SH-SY5Y (cell line): ENCODE data around the gene LTA4H.

Experiments used
- GATA2 ChIP-seq: IDR thresholded peaks from 2 replicates; pipeline ENCODE4 v1.6.1; 2011; ENCODE audit warnings: mild to moderate bottlenecking, low read depth, low read length
- GATA3 ChIP-seq: IDR thresholded peaks from 2 replicates; pipeline ENCODE4 v1.6.1; 2011; ENCODE audit warnings: low read depth, mild to moderate bottlenecking, low read length, moderate library complexity

Gene LTA4H

DNA sequence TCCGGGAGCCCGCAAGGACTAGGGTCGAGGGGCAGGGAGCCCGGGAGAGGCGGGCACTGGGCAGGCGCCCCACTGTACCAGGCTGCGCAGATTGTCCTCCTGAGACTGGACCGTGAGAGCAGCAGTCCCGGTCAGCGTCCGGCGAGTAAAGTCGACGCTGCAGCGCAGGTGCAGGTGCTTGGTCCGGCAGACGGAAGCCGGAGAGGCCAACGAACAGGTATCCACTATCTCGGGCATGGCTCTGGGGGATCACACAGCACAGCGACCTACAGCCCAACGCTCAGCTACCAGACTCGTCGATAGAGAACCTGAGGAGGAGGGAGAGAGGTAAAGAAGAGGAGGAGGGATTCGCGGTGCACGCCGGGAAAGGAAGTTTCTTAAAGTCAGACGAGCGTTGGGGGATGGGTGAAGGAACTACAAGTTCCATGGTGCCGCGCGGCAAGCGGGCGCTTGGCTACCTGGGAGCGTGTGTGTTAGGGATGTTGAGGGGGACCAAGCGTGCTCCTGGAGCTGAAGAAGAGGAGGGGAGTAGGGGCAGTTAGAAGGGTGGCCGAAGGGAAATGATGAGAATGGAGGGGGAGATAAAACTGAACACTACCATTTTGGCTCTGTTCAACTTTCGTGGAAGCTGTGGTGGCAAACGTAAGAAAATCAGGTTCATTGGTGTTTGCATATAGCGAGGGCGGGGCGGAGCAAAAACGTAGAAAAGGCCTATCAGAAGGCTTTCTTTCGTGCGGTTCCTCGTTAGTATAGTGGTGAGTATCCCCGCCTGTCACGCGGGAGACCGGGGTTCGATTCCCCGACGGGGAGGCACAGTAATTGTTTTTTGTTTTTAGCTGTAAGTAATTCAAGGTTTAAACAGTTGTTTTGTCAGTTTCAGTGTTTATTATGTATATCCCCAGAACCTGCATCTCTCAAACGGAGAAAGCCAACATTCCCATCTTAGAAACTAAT is at the start of gene LTA4H:
Gene LTA4H (minus strand): TSS at position 305 of the 954 bp plus-strand sequence. CDS start 68 bp downstream, at position 237.
- TF ChIP-seq GATA2 (0 out of 2 replicates have a peak, but pooled peaks have one; percentile 3), GATA3 (no peak)

DNA sequence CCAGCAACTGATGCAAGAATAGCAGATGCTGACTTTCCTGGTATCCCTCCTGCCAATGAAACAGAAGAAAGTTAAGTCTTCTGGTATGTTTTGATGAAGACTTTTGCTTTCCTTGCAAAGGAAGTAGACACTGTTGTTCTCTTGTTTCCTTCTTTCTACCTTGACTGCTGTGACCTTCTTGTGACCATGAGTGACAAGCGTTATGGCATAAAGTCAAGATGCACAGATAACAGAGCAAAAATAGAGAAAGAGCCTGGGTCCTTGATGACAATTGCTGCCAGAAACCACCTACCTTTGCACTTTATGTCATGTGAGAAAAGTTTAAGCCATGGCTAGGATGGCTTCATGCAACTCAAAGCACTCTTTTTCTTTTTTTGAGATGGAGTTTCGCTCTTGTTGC is 49.2 kb upstream of the LTA4H start:
- TF ChIP-seq GATA2, result no peak
- TF ChIP-seq GATA3, result no peak

DNA sequence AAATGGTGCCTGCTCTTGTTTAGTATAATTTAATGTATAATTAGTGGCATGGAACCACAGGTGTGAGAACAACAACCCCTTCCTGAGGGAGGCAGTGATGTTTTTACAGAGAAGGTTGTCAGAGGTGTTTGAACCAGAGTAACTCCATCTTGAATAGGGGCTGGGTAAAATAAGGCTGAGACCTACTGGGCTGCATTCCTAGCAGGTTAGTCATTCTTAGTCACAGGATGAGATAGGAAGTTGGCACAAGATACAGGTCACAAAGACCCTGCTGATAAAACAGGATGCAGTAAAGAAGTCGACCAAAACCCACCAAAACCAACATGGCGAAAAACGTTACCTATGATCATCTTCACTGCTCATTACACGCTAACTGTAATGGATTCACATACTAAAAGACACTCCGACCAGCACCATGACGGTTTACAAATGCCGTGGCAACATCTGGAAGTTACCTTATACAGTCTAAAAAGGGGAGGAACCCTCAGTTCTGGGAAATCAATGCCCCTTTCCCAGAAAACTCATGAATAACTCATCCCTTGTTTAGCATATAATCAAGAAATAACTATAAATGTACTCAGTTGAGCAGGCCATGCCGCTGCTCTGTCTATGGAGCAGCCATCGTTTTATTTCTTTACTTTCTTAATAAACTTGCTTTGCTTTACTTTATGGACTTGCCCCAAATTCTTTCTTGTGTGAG is 47.8 kb upstream of the LTA4H start:
- TF ChIP-seq GATA3 (no peak), GATA2 (no peak)

GRCh38 chr12:96081596-96081995 is 46.2 kb upstream of the LTA4H start:
- TF ChIP-seq GATA3 (no peak), GATA2 (no peak)

DNA sequence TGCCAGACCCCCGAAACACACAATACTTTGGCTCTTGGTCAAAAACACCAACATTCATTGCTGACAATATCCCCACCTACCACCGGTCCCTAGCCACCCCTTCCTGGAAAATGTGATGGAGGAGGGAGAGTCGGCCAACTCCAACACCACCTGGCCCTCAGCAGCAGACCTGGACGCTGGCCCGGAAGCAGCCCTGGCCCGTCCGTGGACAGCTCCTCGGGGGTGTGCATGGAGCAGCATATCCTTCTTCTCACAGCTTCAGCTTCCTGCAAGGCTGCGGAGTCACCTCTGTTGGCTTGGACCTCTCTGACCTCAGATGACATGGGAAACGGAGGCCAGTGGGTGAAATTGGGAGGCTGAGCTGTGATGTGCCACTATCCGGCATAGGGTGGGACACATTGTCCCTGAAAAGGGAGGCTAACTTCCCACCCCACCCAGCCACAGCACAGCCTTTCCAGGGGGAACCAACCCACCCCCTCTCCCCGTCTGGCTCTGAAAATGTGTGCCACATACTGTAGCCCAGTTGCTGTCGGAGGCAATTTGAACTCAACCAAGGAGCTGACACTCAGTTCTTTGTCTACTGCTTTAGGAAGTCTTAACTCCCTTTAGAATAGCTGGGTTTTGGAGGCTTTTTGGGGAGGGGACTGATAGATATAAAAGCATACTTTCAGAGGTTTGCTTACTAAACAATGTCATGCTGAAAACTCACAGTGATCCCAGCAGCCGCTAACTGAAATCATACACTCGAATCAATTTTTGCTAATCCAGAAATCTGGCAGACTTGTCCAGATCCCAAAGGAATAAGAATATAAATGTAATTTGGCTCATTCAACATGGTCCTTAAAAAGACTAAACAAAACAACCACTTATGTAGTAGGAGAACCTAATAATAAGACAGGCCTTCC is 43.1 kb upstream of the LTA4H start:
- TF ChIP-seq GATA2 (no peak), GATA3 (no peak)

DNA sequence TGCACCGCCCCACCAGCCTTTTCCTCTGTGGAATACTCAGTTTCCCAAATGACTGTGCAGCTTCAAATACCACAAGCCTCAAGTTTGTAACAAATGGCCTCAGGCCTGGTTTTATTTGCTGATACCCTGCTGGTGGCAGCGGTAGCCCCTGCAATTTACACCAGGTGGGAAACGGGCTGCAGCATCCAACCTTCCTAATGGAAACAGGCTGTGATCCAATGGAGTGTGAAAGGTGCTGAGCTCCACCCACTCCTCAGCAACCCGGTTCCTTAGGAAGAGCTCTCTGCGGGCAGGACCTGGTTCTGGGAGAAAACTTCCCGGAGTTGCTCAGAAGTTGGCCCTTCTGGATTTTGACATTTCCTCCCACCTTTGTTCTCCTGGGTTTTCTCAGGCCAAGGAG is 41.7 kb upstream of the LTA4H start:
- TF ChIP-seq GATA3 (no peak), GATA2 (no peak)

GRCh38 chr12:96075560-96075959 is 40.2 kb upstream of the LTA4H start:
- TF ChIP-seq GATA2 (no peak), GATA3 (no peak)

DNA sequence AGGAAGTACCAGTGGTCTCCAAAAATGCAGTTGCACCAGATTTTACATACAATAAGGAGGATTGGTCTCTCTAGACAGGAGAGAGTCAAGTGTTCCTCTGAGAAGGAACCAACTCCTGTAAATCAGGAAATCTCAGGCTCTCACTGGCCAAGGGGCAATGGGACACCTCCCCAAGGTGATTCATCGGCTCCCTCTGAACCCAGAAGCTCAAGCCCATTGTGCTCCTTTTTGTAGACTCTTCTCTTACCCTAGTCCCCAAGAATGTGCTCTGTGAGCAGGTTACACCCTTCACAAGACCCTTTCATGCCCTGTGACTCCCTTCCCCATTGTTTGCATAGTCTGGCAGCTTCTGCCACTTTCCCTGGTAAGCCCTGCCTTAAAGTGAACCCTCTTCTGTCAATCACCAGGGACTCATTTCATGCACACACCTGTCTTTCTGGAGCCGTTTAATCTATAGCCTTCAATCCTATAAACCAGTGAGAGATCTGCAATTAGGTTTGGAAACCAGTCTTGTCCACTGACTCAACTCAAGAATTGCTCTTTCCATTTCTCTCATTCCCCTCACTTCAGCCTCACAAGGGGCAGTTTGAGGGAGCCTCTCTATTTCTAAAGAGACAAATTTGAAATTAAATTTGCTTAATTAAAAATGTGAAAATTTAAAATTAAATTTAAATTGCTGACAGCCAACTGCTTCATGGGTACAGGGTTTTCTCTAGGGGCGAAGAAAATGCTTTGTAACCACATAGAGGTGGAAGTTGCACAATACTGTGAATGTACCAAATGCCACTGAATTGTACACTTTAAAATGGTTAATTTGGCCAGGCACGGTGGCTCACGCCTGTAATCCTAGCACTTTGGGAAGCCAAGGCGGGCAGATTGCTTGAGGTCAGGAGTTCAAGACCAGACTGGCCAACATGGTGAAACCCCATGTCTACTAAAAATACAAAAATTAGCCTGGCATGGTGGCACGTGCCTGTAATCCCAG is 38.3 kb upstream of the LTA4H start:
- TF ChIP-seq GATA2 (no peak), GATA3 (no peak)

DNA sequence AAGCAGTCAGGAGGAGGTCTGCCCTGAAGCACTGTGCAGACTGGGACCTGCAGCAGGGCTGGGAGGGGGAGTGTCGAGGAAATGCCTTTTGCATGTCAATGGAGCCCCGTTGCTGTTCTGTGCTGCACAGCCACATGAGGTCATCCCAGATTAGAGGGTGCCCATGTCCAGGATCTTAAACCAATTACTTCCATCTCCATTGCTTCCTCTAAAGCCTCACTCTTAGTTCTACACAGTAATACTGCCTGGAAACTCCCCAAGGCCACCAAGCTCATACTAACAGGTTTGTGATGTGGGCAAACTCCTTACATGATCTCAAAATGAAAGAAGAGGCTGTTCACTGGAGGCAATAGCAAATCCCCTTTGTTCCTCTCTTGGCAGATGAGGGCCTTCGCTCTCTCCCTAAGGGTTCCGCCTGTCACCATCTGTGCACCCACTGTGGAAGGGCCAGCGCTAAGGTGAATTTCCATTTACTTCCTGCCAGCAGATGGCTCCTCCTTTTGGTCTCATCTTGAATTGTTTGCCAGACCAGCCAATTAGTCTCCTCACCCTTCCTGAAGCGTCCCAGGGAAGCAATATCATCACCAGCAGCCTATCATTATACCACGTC is 35.4 kb upstream of the LTA4H start:
- no peak for TF ChIP-seq GATA2
- no peak for TF ChIP-seq GATA3

- TF ChIP-seq GATA2, result no peak
- TF ChIP-seq GATA3, result no peak
Measured at GRCh38 chr12:96069511-96070231, 34.3 kb upstream of the LTA4H start.

GRCh38 chr12:96068636-96069035 is 33.2 kb upstream of the LTA4H start:
- TF ChIP-seq GATA3 (no peak), GATA2 (no peak)

GRCh38 chr12:96068111-96068510 is 32.7 kb upstream of the LTA4H start:
- no peak for TF ChIP-seq GATA2
- TF ChIP-seq GATA3, result no peak

- no peak for TF ChIP-seq GATA3
- no peak for TF ChIP-seq GATA2
Measured at GRCh38 chr12:96064966-96065365, 29.6 kb upstream of the LTA4H start.

GRCh38 chr12:96064271-96064670 is 28.9 kb upstream of the LTA4H start:
- TF ChIP-seq GATA2 (no peak), GATA3 (no peak)
